ENCODE measurements around the gene NR3C2. TPM values are rescaled to one million over a fixed set of nuclear protein-coding genes. Genes with fewer than 3 reads are reported as not detected.

NR3C2 gene
- total and polyA plus RNA-seq, 7 donors, result 0.70 to 17.9 (median 7.5) TPM

DNA sequence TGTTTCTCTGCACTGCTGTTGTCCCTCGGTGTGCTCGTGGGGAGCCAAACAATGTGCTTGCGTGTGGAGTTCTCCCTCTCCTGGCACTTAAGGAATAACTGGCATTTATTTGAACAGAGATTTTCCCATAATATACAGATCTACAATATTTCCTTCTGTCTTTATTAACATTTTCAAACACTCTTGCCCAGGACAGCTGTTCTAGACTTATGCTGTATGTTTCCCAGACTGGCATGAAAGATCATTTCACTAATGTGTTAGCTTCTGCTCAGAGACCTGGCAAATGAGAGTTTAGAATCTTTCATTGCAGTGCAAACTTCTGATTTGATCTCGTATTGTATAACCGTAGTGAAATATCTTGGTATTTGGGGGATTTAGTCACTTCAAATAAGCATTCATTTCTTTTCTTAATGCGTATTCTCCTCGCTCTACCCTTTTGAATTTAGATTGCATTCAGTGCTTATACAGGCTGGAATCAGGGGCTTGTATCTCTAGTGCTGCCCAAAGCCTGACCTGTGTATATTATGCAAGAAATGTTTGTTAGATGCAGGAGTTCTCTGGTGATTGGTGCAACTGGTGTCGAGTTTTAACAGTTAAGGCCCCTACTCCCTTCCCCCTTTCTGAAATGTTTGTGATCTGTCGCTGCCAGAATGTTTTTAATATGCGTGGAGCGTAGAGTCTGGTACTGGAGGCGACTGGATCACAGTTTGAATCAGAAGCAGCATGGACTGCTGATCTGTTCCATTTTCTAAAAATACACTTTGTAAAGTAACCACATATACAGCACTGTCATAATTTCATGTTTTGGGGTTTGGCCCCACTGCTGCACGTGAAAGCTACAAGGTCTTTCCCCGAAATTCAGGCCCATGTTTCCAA, 384.0 kb downstream of the NR3C2 start:
- no peaks in the 10 kb centered on the region for H3K9me3 ChIP-seq
- H3K36me3 ChIP-seq (ENCODE audit: insufficient read depth in 1 of 2, low read depth in 1 of 2), result peaks cover 0 to under 1% of the 10 kb centered on the region in 2 donors
- 38 to 64% (median 39%) methylated on average over 14 of the region's 14 CpGs for WGBS, 3 donors
- peak overlapping the region; percentile 91 for H3K27ac ChIP-seq
- H3K4me3 ChIP-seq, result no peak overlapping the region
- ATAC-seq (peak in 2 of 4 donors; percentile 10 to 23), DNase-seq (no peak)
- H3K4me1 ChIP-seq, result peaks cover 84% of the 10 kb centered on the region
- TF ChIP-seq, protein P1, sequence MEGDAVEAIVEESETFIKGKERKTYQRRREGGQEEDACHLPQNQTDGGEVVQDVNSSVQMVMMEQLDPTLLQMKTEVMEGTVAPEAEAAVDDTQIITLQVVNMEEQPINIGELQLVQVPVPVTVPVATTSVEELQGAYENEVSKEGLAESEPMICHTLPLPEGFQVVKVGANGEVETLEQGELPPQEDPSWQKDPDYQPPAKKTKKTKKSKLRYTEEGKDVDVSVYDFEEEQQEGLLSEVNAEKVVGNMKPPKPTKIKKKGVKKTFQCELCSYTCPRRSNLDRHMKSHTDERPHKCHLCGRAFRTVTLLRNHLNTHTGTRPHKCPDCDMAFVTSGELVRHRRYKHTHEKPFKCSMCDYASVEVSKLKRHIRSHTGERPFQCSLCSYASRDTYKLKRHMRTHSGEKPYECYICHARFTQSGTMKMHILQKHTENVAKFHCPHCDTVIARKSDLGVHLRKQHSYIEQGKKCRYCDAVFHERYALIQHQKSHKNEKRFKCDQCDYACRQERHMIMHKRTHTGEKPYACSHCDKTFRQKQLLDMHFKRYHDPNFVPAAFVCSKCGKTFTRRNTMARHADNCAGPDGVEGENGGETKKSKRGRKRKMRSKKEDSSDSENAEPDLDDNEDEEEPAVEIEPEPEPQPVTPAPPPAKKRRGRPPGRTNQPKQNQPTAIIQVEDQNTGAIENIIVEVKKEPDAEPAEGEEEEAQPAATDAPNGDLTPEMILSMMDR (IDR thresholded peaks at IDR 0.05), result no peak
- intact Hi-C loops (cut with DNase I), result loop anchor here in 1 of 2 donors (5.0 to 10.0 kb wide), 2 partner anchors 66 to 223 kb away; no protein-coding TSS in a partner anchor
- no peaks in the 10 kb centered on the region for H3K27me3 ChIP-seq (ENCODE audit: insufficient read depth in 3 of 3, low read length in 2 of 3)

DNA sequence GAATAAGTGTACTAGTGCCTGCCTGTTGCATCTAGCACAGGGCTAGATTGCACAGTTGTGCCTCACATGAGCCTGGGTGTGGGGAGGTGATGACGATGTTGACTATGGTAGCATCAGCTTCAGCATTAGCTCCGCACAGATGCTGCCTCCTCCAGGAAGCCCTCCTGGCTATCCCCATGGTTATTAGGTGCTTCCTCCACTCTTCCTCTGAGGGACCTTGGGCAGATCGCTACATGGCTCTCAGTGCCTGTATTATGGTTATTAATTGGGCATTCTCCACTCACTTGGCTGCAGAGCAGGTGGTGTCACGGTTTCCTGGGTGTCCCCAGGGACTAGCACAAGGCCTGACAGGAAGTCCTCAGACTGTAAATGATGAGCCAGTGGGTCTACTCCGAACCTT, 384.7 kb downstream of the NR3C2 start:
- TF ChIP-seq, protein P1 (IDR thresholded peaks at IDR 0.05), result no peak
- intact Hi-C loops (cut with DNase I), result loop anchor here in 1 of 2 donors (5.0 to 10.0 kb wide), 2 partner anchors 65 to 223 kb away; no protein-coding TSS in a partner anchor
- Histone ChIP-seq H3K36me3 (ENCODE audit: insufficient read depth in 1 of 2, low read depth in 1 of 2) (no peaks in the 10 kb centered on the region), H3K9me3 (no peaks in the 10 kb centered on the region), H3K27me3 (ENCODE audit: insufficient read depth in 3 of 3, low read length in 2 of 3) (no peaks in the 10 kb centered on the region), H3K4me3 (no peak overlapping the region), H3K4me1 (peaks cover 90% of the 10 kb centered on the region), H3K27ac (peak overlapping the region; percentile 91)
- 53 to 83% (median 60%) methylated on average over 5 of the region's 5 CpGs for WGBS, 3 donors
- ATAC-seq (no peak), DNase-seq (no peak)

DNA sequence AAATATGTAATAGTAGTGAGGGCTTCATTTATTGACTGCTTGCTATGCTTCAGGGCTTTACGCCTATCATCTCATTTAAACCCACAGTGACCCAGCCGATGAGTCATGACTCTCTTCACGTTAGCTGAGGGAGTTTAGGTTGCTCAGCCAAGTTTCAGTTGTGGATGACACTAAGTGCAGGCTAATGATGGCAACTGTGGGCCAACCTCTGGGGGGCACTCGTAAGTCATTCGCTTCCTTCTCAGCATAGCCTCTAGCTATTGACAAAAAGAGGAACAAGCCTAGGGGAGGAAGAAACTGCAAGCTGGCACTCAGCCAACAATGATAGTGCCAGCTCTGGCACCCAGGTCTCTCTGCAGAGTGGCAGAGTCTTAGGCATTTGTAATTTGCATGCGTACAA, 385.3 kb downstream of the NR3C2 start:
- no peaks in the 10 kb centered on the region for H3K9me3 ChIP-seq
- H3K4me1 ChIP-seq, result peaks cover 90% of the 10 kb centered on the region
- peak; percentile 58 to 72 for DNase-seq
- H3K27ac ChIP-seq, result peak overlapping the region; percentile 91
- H3K27me3 ChIP-seq (ENCODE audit: insufficient read depth in 3 of 3, low read length in 2 of 3), result no peaks in the 10 kb centered on the region
- no peak overlapping the region for H3K4me3 ChIP-seq
- TF ChIP-seq, protein P1 (IDR thresholded peaks at IDR 0.05), result no peak
- intact Hi-C loops (cut with DNase I), result loop anchor here in 1 of 2 donors (5.0 to 10.0 kb wide), 2 partner anchors 65 to 222 kb away; no protein-coding TSS in a partner anchor
- ATAC-seq, result peak; percentile 27 to 73 (median 57)
- 39 to 65% (median 52%) methylated on average over 6 of the region's 6 CpGs for WGBS, 3 donors
- H3K36me3 ChIP-seq (ENCODE audit: insufficient read depth in 1 of 2, low read depth in 1 of 2), result no peaks in the 10 kb centered on the region

DNA sequence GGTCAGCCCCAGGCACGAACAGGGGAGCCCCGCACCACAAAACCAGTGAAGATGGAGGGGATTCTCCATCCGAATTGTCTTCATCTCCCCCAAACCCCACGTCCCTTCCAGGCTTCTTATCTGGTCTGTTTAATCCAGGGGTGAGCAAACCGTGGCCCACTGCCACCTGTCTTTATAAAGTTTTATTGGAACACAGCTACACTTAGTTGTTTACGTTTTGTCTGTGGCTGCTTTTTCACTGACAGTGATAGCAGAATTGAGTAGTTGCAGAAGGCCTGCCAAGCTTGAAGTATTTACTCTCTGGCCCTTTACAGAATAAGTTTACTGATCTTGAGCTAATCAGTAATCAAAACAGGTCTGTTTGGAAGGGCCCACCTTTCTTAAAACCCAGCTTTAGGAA, 386.4 kb downstream of the NR3C2 start:
- peak overlapping the region; percentile 91 for H3K27ac ChIP-seq
- intact Hi-C loops (cut with DNase I), result loop anchor here in 1 of 2 donors (5.0 to 10.0 kb wide), 2 partner anchors 64 to 221 kb away; no protein-coding TSS in a partner anchor

More for the DNA sequence above, 386.4 kb downstream of the NR3C2 start:
- Histone ChIP-seq H3K4me3 (no peak overlapping the region), H3K27me3 (ENCODE audit: insufficient read depth in 3 of 3, low read length in 2 of 3) (no peaks in the 10 kb centered on the region), H3K9me3 (no peaks in the 10 kb centered on the region), H3K36me3 (ENCODE audit: insufficient read depth in 1 of 2, low read depth in 1 of 2) (no peaks in the 10 kb centered on the region), H3K4me1 (peaks cover 90% of the 10 kb centered on the region)
- DNase-seq (no peak), ATAC-seq (no peak)
- TF ChIP-seq, protein P1 (IDR thresholded peaks at IDR 0.05), result no peak
- WGBS, 3 donors, result 93 to 96% (median 96%) methylated on average over 6 of the region's 6 CpGs
